Epidermal melanocyte (primary cell): ENCODE results near the gene GSTM3.

ENCODE experiments used
- DNase-seq: peaks from one replicate; pipeline ENCODE4 v3.0.0; 2011; ENCODE audit warnings: low spot score; ENCODE audit not compliant: insufficient read length

The GSTM3 gene

DNA sequence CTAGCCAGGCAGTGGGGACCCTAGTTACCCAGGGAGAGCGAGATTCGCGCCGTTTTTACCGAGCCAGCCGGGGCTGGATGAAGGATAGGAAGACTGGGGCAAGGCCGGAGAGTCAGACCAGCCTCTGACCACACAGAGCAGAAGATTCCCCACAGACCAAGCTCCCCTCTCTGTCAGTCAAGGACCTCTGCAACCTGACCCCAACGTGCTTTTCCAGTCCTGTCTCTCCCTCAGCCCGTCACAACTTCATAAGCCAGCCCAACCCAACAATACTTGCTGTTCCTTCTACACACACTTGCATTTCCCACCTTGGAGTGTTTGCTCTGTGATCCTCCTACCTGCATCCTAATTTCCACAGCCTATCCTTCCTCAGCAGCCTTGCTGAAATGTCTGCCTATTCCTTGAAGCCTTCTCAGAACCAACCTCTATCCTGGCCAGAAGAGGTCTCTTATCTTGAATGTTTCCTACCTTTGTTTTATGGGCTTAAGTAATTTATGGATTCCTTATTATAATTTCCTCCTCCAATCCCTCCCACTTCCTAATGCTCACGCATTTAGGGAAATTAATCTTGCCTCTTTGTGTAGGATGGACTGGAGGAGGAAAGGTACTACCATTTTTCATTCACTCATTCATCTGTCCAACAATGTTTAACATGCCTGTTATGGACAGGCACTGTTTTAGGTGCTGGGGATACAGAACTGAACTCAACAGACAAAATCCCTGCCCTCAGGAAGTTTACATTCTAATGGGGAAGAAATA is at the start of gene GSTM3:
TSS of gene GSTM3 (minus strand) at position 424 of the 759 bp plus-strand sequence. CDS start 751 bp downstream, outside the sequence.
- DNase-seq = no peak

DNA sequence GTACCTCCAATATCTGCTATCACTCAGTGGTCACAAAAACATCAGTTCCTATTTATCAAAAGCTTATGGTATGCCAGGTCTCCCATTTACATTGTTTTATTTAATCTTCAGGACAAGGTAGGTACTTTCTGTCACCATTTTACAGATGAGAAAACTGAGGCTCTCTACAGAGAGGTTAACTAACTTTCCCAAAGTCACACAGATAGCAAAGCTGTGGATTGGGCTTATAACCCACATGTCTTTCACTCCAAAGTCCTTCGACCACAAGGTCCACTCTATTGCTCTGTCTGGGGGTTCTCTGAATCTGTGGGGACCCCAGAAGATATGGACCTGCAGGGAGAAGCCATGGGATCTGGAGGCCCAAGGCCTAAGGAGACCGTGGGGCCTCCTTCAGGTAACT is 49.5 kb upstream of the GSTM3 start:
- no peak for DNase-seq

DNA sequence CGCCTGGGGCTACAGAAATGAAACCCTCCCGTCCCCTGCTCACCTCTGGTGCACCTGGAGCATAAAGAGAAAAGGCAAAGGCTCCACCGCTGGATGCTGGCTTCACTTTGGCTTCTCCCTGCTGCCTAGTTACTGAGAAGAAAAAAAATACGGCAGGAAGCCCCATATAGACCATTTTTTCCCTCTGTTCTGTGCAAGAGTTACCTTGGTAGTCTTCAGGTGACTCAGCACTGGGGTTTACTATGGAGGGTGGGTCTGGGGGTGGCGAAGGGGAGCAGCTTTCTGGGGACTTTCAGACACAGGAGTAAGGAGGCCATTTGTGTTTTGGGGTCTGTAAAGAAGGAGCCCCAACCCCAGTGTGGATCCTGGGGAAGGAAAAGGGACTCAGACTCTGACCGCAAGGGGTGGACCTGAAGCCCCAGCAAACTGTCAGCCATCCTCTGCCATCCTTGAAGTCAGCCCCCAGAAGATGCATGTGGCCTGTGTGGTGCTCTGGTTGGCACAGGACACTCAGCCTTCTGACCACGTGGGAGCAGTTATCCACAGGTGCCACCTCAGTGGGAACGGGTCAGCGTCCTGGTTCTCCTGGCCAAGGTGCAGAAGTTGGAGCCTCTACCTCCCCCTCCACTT is 48.8 kb upstream of the GSTM3 start:
- no peak for DNase-seq

DNA sequence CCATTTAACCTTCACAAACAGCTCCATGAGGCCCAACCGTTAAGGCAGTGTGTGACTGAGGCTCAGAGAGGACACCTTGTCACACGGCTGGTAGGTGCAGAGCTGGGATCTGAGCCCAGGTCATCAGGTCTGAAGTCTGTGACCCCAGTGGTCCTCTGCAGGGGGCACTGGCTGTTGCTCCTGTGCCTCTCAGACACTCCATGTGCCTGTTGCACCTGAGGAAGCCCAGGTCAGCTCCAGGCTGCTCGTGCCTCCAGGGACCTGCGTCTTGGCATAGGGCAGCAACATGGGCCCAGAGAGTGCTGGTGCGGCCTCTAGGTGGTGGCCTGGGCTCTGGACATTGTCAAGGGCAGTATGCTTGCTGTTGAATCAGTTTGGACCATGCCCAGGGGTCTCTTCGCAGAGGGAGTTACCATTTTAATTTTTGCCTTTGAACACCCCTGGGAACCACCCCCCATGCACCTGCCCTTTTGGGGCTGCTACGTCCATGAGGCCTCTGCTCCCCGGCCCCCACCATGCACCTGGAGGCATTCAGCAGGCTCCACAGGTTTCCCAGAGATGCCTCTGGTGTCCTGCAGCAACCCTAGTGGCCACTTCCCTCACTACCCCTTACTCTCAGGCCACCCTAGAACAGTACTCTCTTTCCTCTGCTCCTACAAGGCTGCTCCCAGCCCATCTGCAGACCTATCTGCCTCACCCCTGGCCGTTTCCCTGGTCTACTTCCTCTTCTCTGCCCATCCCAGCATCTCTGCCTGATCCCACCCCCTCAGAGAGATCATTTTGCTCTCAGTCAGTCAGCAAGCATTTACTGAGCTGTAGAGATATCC is 48.1 kb upstream of the GSTM3 start:
- DNase-seq = no peak

DNA sequence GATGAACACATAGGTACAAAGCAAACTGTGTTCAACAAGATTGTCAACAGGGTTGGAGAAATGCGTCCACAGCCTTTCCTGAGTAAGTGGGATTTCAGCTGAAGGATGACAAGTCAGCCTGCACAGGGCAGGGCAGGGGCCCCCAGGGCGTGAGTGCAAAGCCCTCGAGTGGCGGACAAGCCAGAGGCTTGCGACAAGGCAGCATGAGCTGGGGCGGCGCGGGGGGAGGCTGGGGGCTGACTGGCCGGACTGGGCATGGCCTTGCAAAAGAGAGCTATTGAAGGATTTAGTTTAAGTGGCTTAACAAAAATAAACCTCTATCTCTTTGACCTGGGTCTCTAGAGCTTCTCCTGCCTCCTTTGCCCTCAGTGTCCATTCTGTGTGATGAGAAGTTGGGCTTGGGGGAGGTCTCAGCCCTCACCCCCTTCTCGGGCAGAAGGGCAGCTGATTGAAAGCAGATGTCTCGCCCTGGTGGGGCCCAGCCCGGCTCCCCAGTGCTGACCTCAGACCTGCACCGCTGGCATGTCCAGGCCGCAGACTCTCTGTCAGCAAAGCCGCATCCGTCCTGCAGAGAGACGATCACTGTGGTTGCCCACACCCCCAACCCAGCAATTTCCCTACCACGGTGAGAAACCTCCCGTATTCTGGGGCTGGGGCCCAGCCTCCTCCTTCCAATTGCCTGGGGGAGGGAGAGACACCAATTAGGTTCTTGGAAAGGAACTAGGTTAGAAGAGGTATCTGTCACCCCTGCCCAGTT is 47.2 kb upstream of the GSTM3 start:
- DNase-seq = no peak

DNA sequence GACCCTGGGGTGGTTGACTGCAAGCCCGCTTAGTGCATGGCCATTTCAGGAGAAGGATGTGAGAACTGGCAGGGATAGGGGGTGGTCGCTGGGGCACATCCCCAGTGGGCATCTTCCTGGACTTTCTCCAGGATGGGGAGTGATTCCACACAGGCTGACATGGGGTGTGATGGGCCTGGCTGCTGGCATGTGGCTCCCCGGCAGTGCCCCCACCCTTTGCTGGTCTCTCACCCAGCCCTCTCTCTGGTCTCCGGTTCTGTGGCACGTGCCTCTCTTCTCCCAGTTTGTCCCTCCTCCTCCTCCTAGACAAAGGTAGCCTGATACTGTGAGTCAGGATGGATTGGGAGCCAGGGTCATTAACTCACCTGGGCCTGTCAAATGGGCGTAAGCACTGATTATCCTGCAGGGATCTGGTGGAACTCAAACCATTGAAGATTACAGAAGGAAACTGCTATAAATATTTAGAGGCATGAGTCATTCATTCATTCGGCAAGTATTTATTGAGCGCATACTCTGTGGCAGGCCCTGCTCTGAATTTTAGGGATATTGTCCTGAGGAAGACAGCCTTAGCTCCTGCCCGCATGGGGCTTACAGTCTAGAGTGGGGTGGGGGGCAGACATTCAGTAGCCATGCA is 46.5 kb upstream of the GSTM3 start:
- DNase-seq = no peak

DNA sequence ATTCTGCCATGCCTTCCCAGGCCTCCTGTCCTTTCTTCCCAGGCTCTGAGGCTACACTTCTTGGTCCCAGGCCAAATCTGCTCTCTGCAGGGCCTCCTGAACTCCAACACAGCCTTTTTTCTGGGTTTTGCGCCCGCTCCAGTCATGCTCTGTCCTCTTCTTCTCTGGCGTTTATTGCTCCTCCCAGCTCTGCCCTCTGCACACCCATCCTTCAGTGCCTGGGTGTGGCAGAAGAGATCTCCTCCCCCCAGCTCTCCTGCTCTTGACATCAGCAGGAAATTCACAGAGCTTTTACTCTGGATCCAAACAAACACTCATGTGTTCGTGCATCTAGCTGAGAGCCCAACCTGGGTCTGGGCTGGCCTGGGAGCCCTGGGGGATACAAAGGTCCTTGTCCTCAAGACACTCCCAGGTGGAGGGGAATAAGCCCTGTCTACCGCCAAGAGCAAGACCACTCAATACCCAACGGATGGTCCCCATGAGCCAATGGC is 45.7 kb upstream of the GSTM3 start:
- DNase-seq = no peak

DNA sequence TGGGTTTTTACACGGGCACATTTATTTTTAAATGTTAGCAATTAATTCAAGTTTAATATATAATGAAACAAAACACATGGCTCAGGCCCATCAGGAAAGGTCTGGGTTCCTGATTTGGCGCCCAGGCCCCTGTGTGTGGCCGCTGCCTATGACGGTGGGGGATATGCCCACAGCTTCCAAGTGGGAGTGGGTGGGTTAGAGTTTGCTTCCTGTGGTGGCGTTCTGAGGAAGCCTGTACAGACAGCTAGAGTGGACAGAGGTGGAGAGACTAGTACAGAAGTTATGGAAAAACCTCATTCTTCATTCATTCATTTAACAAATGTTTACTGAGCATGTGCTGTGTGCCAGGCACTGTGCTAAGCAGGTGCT is 45.3 kb upstream of the GSTM3 start:
- DNase-seq = no peak

DNA sequence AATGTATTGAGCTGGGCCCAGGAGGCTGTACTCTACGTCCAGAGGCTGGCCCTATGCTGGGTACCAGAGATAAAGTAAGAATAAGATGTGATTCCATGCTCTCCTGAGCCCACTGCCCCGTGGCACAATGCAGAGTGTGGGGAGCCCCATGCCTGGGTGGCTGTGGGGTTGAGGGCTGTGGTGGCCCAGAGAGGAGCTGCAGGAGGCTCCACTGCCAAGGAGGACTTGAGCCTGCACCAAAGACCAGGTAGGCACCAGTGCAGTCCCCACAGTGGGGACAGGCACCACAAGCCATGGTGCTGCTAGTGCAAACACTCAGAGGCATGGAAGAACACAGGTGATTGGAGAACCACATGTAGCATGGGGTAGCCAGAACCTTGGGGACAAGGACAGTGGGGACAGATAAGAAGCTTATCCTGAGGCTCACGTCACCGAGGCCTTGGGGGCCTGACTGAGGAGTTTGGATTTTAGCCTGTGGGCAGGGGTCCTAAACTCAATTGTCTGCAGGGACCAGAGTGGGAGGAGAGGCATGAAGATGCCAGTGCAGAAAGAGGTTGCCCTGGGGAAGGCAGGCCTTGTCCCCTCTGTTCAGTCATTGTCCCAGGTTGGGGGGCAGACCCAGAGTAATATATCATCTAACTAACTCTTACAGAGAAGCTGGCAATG is 44.7 kb upstream of the GSTM3 start:
- no peak for DNase-seq

DNA sequence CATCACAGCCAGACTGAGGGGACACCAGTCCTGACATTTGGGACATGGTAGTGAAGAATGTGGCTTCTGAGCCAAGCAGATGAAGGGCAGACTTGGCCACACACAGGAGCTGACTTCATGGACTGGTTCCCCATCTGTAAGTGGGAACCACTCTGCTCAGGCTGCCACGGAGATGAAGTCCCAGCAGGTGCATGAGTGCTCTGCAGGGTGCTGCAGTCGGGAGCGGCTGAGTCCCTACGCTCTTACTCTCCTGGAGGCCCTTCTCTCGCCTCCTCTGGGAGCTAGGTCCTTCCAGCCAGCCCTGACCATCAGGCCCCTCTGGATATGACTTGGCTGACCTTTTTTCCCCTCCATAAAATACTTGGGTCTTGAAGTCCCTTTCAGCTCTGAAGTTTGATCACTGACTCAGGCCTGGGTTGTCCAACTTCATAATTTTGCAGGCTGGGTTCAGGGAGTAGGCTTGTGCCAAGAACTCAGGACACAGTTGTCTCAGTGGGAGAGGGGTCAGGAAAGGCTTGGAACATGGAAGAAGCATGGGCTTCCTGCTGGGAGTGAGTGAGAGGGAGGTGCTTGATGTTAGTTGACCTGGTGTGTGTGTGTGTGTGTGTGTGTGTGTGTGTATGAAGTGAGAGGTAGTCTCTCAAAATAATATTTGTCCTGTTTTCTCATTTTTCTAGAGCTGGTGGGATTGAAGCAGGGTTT is 43.9 kb upstream of the GSTM3 start:
- DNase-seq = no peak

DNA sequence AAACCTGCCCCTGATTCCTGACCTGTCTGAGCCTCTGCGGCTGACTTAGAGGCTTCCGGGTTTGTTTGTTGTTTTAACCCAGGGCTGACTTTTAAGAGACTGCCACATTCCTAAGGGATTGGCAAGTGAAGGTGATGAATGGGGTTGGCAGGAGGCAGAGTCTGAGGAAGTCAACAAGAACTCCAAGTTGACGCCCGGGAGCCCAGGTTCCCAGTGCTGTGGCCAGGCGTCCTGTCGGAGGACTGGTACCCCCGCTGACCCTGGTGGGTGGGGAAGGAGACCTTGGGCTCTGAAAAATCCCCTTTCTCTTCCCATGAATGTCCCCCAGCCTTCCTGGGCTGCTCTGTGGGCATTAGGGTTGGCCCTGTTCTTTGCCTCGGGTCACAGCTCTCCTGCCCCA is 42.6 kb upstream of the GSTM3 start:
- peak; percentile 38 for DNase-seq

DNA sequence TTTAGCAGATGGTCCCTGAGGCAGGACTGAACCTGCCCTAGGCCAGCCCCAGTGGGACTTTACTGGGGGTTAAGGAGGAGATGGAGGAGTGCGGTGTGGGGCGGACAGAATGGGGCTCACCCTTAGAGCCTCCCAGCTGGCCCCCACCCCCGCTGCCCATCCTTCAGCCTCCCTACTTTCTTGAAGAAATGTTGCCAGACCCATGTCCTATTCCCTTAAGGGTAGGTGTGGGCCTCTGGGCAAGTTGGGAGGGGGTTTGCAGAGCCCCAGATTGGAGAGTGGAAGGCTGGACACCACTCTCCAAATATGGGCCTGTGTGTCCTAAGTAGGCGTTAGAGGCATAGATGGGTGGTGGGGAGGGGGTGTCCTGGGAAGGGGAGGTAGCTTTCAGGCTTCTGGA is 42.1 kb upstream of the GSTM3 start:
- no peak for DNase-seq

DNA sequence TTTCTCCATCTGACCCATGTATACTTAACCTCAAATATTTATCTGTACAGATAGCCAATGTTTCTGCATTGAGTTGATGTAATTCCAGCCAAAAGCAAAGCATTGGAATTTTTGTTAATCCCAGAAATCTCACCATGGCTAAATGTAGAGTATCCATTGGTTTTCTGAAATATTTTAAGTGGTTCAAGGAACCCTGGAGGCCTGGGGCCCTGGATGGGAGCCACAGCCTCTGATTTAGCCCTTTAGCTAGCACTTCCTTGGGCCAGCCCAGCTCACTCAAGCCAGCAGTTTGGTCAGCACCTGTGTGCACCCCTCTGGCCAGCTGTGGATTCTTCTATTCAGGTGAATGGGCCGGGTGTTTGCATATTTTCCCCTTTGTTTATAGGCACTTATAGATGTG is 41.7 kb upstream of the GSTM3 start:
- no peak for DNase-seq

DNA sequence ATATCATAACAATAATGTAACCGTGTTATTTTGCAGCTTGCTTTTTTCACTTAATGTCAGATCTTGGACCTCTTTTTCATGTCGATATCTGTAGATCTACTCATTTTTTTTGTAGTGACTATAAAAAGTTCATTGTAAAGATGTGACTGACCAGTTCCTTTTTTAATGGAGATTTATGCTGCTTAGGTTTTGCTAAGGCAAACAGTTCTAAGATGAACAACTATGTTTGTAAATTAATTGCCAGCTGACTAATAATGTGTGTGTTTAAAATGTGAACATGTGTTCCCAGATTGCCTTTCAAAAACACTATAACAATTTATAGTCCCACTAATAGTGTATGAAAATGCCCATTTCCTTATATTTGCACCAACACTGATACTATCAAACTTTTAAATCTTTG is 41.0 kb upstream of the GSTM3 start:
- DNase-seq = no peak

DNA sequence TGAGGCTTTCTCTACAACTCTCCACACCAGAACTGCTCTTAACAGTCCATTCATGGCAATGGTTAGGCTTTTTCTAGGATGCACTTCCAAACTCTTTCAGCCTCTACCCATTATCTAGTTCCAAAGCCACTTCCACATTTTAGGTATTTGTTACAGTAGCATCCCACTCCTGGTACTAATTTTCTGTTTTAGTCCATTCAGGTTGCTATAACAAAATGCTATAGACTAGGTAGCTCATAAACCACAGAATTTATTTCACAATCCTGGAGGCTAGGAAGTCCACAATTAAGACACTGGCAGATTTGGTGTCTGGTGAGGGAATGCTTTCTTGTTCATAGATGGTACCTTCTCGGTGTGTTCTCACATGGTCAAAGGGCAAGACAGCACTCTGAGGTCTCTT is 40.1 kb upstream of the GSTM3 start:
- no peak for DNase-seq

DNA sequence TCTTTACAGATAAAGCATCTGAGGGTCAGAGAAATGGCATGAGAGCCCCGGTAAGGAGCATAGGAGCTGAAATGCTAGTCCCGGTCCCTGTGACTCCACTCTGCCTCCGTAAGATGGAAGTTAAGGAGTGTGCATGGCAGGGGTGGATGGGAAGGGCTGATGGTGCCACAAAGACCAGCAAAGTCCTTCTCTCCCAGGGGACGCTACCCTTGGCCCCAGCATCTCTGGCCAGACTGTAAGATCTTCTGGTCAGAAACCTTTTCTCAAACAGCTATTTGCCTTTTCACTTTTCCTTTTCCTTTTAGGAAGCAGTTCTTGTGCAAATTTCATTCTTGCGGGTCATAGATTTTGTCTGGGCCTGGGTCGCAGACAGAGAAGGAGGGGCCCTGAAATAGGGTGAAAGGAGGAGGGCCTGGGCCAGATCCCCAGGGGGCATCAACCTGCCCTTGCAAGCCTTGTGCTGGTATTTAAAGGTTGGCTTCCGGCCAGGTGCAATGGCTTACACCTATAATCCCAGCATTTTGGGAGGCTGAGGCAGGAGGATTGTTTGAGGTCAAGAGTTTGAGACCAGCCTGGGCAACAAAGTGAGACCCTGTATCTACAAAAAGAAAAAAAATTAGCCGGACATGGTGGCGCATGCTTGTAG is 37.3 kb upstream of the GSTM3 start:
- no peak for DNase-seq

DNA sequence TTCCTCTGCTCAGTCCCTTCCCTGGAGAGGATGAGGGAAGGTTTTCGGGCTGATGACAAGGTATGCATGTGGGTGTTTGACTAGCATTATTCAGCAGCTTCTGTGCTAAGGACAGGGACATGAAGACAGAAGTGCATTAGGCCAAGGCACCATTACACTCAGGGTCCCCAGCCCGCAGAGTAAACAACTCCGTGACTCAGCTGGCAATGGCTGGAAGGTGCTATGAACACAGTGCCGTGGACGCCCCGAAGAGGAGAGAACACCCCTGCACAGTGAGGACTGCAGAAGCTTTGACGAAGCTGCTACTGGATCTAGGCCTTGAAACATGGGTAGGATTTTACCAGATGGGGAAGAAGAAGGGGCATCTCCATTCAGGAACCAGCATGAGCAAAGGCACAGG is 36.6 kb upstream of the GSTM3 start:
- no peak for DNase-seq

DNA sequence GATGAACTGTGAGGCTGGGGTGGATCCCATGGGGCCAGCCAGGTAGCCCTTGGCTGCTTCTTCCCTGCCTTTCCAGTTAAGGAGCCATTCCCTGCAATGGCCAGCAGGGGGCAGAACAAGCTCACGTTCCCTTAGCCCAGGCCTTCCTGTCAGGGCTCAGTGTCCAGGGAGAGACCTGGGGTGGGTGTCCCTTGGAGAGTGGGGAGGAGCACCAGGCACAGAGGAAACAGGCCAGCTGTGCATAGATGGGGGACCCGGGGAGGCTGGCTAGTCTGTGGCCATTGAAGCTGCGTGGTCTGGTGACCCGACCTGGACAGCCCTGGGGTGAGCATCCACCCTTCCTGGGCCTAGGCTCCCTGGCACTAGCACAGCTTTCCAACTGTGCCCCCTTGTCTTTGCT is 36.1 kb upstream of the GSTM3 start:
- DNase-seq = peak; percentile 90

DNA sequence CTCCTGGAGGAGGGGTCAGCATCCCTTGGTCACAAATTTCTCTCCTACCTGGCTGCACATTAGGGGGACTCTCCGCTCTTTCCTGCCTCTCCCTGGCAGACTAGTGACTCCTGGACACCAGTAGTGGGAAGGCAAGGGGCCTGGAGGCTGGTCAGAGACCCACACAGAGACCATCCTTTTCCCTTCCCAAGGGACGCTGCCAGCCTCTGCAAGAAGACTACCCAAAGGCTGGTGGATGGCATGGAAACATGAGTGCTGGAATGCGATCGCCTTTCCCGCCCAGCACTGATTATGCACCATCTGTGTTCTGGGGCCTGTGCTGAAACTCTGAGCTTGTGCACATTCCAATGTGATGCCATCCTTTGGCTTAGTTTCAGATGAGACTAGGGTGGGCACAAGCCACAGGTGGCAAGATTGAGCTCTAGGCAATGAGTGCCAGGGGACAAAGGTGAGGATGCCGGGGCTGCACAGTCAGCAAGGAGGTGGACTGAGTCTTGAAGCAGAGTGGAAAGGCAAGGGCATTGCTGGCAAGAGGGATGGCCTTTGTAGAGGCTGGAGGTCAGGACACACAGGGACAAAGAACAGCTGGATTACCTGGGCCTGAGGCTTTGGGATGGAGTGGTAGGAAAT is 35.5 kb upstream of the GSTM3 start:
- DNase-seq = no peak
